NT2/D1 (cell line): ENCODE results near the gene SHC2.

ENCODE experiments used
- YY1 ChIP-seq: IDR thresholded peaks from 2 replicates; pipeline ENCODE4 v1.6.1; 2011; ENCODE audit not compliant: insufficient read length, insufficient read depth
- ZNF274 ChIP-seq: IDR thresholded peaks from 2 replicates; pipeline ENCODE4 v1.6.1; 2011; ENCODE audit warnings: mild to moderate bottlenecking, low read depth, low read length

- TF ChIP-seq YY1 (no peak), ZNF274 (no peak)
Observed at GRCh38 chr19:370641-371330, 90.0 kb downstream of the SHC2 start.
